Hepatocyte (in vitro differentiated cells): Measurements from ENCODE around the gene RNF169. TPM values are rescaled to one million over a fixed set of nuclear protein-coding genes. Genes with fewer than 3 reads are reported as not detected.

Source experiments
- DNase-seq: peaks from one replicate; pipeline ENCODE4 v3.0.0-alpha.2; 2016; ENCODE audit warnings: low spot score
- H2AFZ ChIP-seq: fragments of 200-600 bp; sonication (generic); 2 replicates; pipeline ENCODE4 v1.6.0; 2016; ENCODE audit warnings: antibody characterized with exemption, mild to moderate bottlenecking
- H3K27ac ChIP-seq: fragments of 200-600 bp; sonication (generic); 2 replicates; pipeline ENCODE4 v1.5.1; 2016; ENCODE audit warnings: mild to moderate bottlenecking
- H3K27me3 ChIP-seq: fragments of 200-600 bp; sonication (generic); 2 replicates; pipeline ENCODE4 v1.6.1; 2016
- H3K36me3 ChIP-seq: fragments of 200-600 bp; sonication (generic); replicated peaks from 2 replicates; pipeline ENCODE4 v1.5.1; 2016; ENCODE audit warnings: low read depth; ENCODE audit not compliant: insufficient read depth
- H3K4me1 ChIP-seq: fragments of 200-600 bp; sonication (generic); 2 replicates; pipeline ENCODE4 v1.5.1; 2016; ENCODE audit warnings: mild to moderate bottlenecking, moderate library complexity; ENCODE audit not compliant: insufficient read depth
- H3K4me2 ChIP-seq: fragments of 200-600 bp; sonication (generic); 2 replicates; pipeline ENCODE4 v1.6.0; 2016
- H3K4me3 ChIP-seq: fragments of 200-600 bp; sonication (generic); 2 replicates; pipeline ENCODE4 v1.5.1; 2016; ENCODE audit warnings: mild to moderate bottlenecking
- H3K79me2 ChIP-seq: fragments of 200-600 bp; sonication (generic); 2 replicates; pipeline ENCODE4 v1.6.0; 2017; ENCODE audit warnings: mild to moderate bottlenecking
- H3K9me2 ChIP-seq: fragments of 200-600 bp; sonication (generic); replicated peaks from 2 replicates; pipeline ENCODE4 v1.6.0; 2017; ENCODE audit warnings: mild to moderate bottlenecking; ENCODE audit not compliant: insufficient read depth
- H3K9me3 ChIP-seq: fragments of 200-600 bp; sonication (generic); 2 replicates; pipeline ENCODE4 v1.5.1; 2016; ENCODE audit warnings: low read depth, mild to moderate bottlenecking
- H4K20me1 ChIP-seq: fragments of 200-600 bp; sonication (generic); 2 replicates; pipeline ENCODE4 v1.6.0; 2016; ENCODE audit warnings: mild to moderate bottlenecking; ENCODE audit not compliant: insufficient read depth, poor library complexity, severe bottlenecking
- EZH2 ChIP-seq: fragments of 200-600 bp; sonication (generic); IDR thresholded peaks from 2 replicates; pipeline ENCODE4 v1.6.1; 2016; ENCODE audit warnings: antibody characterized with exemption, mild to moderate bottlenecking, borderline replicate concordance
- WGBS: methylation state at CpG from one replicate; pipeline ENCODE4 v1.1.6; 2016; ENCODE audit warnings: low lambda C conversion rate; ENCODE audit errors: missing lambda C conversion rate; 5-methylcytosine and 5-hydroxymethylcytosine counted together
- microRNA-seq: library from miRNA; unstranded; fragments of <30 nt; microRNA quantifications from one replicate; pipeline ENCODE4, GENCODE V29; 2017
- polyA plus RNA-seq: library from polyadenylated mRNA; unstranded; fragments of >200 nt; fragmentation: Nextera tagmentation; extraction: Ambion mirVana; gene quantifications from 2 replicates; pipeline ENCODE4 v1.2.1, GENCODE V29; 2016
- small RNA-seq: library from RNA; depleted of rRNA; stranded (forward); fragments of <200 nt; gene quantifications from one replicate; pipeline ENCODE3, GENCODE V24; 2014
- total RNA-seq: library from RNA; depleted of rRNA; stranded (reverse); fragments of >200 nt; gene quantifications from 2 replicates; pipeline ENCODE4 v1.2.3, GENCODE V29; 2014
- TF ChIP-seq, protein P1 (sequence below): fragments of 200-600 bp; sonication (generic); IDR thresholded peaks from 2 replicates; pipeline ENCODE4 v1.5.1; 2016; ENCODE audit warnings: antibody characterized with exemption, mild to moderate bottlenecking; ENCODE audit not compliant: poor library complexity

The RNF169 gene
- total and polyA plus RNA-seq, 2 experiments from 2014 or later: 2.4 to 18.8 TPM

DNA sequence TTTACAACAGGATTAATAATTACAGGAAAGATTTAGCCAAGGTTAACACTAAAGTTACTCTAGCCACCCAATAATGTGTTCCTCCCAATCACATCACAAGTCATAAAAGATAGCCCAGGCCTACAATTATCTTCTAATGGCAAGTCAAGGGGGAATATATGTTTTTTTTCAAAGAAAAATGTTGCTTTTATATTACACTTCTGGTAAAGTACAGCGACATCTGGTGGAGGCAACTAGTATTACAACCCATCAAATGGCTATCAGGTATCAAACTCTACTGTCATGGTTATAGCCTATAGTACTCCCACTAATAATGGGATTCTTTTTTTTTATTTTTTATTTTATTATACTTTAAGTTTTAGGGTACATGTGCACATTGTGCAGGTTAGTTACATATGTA lies 128.5 kb downstream of the RNF169 start:
- WGBS: 76% methylated on average over 1 of the region's 1 CpG
- Histone ChIP-seq H4K20me1 (no peaks in the 10 kb centered on the region), H3K27me3 (no peaks in the 10 kb centered on the region), H3K4me1 (no peaks in the 10 kb centered on the region), H2AFZ (no peak overlapping the region), H3K9me3 (no peaks in the 10 kb centered on the region), H3K4me2 (no peak overlapping the region), H3K27ac (no peak overlapping the region), H3K4me3 (no peak overlapping the region), H3K9me2 (no peaks in the 10 kb centered on the region), H3K79me2 (no peaks in the 10 kb centered on the region), H3K36me3 (no peaks in the 10 kb centered on the region)
- no peak for DNase-seq
- TF ChIP-seq EZH2: no peak
- TF ChIP-seq, protein P1, sequence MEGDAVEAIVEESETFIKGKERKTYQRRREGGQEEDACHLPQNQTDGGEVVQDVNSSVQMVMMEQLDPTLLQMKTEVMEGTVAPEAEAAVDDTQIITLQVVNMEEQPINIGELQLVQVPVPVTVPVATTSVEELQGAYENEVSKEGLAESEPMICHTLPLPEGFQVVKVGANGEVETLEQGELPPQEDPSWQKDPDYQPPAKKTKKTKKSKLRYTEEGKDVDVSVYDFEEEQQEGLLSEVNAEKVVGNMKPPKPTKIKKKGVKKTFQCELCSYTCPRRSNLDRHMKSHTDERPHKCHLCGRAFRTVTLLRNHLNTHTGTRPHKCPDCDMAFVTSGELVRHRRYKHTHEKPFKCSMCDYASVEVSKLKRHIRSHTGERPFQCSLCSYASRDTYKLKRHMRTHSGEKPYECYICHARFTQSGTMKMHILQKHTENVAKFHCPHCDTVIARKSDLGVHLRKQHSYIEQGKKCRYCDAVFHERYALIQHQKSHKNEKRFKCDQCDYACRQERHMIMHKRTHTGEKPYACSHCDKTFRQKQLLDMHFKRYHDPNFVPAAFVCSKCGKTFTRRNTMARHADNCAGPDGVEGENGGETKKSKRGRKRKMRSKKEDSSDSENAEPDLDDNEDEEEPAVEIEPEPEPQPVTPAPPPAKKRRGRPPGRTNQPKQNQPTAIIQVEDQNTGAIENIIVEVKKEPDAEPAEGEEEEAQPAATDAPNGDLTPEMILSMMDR: peak; percentile 33

Small RNA genes lying within 50 kb of the gene (microRNA-seq; reads per million reads assigned to microRNA genes)
- gene MIR4696: not detected

Small RNA genes lying within 50 kb of the gene (small RNA-seq; reads per million reads assigned to genes)
- gene MIR4696 (not detected), gene RN7SL239P (not detected)

Other genes with a start within 250 kb of the RNF169 start
- 10.8 and 11.0 TPM in 2 replicates for gene POLD3, start 156.3 kb upstream of the RNF169 start, total RNA-seq
- gene POLD3, start 156.3 kb upstream of the RNF169 start, polyA plus RNA-seq: 8.3 and 13.8 TPM in 2 replicates
- gene CHRDL2, start 17.4 kb upstream of the RNF169 start, total RNA-seq: 0.44 and 0.83 TPM in 2 replicates
- gene CHRDL2, start 17.4 kb upstream of the RNF169 start, polyA plus RNA-seq: 4.7 and 9.2 TPM in 2 replicates
- 5.7 and 7.3 TPM in 2 replicates for gene XRRA1, start 200.2 kb downstream of the RNF169 start, total RNA-seq
- gene XRRA1, start 200.2 kb downstream of the RNF169 start, polyA plus RNA-seq: 4.9 and 13.0 TPM in 2 replicates
- gene SPCS2, start 200.4 kb downstream of the RNF169 start, total RNA-seq: 51.0 and 73.7 TPM in 2 replicates
- 428 and 451 TPM in 2 replicates for gene SPCS2, start 200.4 kb downstream of the RNF169 start, polyA plus RNA-seq
- gene NEU3, start 240.1 kb downstream of the RNF169 start, total RNA-seq: 11.7 and 12.4 TPM in 2 replicates
- gene NEU3, start 240.1 kb downstream of the RNF169 start, polyA plus RNA-seq: 4.3 and 5.1 TPM in 2 replicates